GM12874 (cell line): ENCODE measurements around the gene OVCA2.

Experiments
- CTCF ChIP-seq: IDR thresholded peaks from 2 replicates; pipeline ENCODE4 v1.5.1; 2011; ENCODE audit warnings: low read depth, mild to moderate bottlenecking, control low read depth, low read length, moderate library complexity; ENCODE audit not compliant: insufficient read depth

Gene OVCA2

GRCh38 chr17:2009737-2010136 is 32.1 kb upstream of the OVCA2 start:
- no peak for TF ChIP-seq CTCF

- no peak for TF ChIP-seq CTCF
Observed at GRCh38 chr17:2011411-2012371, 30.1 kb upstream of the OVCA2 start.

GRCh38 chr17:2012499-2012898 is 29.3 kb upstream of the OVCA2 start:
- no peak for TF ChIP-seq CTCF

GRCh38 chr17:2013994-2014317 is 27.9 kb upstream of the OVCA2 start:
- no peak for TF ChIP-seq CTCF

- no peak for TF ChIP-seq CTCF
Observed at GRCh38 chr17:2015314-2015713, 26.5 kb upstream of the OVCA2 start.

GRCh38 chr17:2016494-2016893 is 25.3 kb upstream of the OVCA2 start:
- TF ChIP-seq CTCF = no peak

- no peak for TF ChIP-seq CTCF
Observed at GRCh38 chr17:2017274-2017941, 24.4 kb upstream of the OVCA2 start.
